ENCODE results near the gene PLCB4.

Gene PLCB4

GRCh38 chr20:9218531-9218961 is 149.7 kb downstream of the PLCB4 start:
- Histone ChIP-seq H3K27ac (no peak overlapping the region), H3K9me3 (ENCODE audit: severe bottlenecking) (no peaks in the 10 kb centered on the region), H3K27me3 (ENCODE audit: insufficient read depth, low read depth, severe bottlenecking) (no peaks in the 10 kb centered on the region), H3K4me3 (ENCODE audit: low read depth, low read length) (no peak overlapping the region), H3K36me3 (no peaks in the 10 kb centered on the region)
- no peak for TF ChIP-seq CTCF (IDR thresholded peaks at IDR 0.05; ENCODE audit: low read depth, low read length)
- DNase-seq: no peak

- H3K4me3 ChIP-seq (ENCODE audit: low read depth, low read length): no peak overlapping the region
- H3K9me3 ChIP-seq (ENCODE audit: severe bottlenecking): no peaks in the 10 kb centered on the region
- no peaks in the 10 kb centered on the region for H3K27me3 ChIP-seq (ENCODE audit: insufficient read depth, low read depth, severe bottlenecking)
- H3K27ac ChIP-seq: no peak overlapping the region
- DNase-seq: no peak
- no peak for TF ChIP-seq CTCF (IDR thresholded peaks at IDR 0.05; ENCODE audit: low read depth, low read length)
- H3K36me3 ChIP-seq: no peaks in the 10 kb centered on the region
These were observed 152.1 kb downstream of the PLCB4 start for GRCh38 chr20:9220874-9221547.

- H3K27ac ChIP-seq: no peak overlapping the region
- DNase-seq: no peak
- H3K4me3 ChIP-seq (ENCODE audit: low read depth, low read length): no peak overlapping the region
- H3K9me3 ChIP-seq (ENCODE audit: severe bottlenecking): no peaks in the 10 kb centered on the region
- no peak for TF ChIP-seq CTCF (IDR thresholded peaks at IDR 0.05; ENCODE audit: low read depth, low read length)
- no peaks in the 10 kb centered on the region for H3K27me3 ChIP-seq (ENCODE audit: insufficient read depth, low read depth, severe bottlenecking)
- H3K36me3 ChIP-seq: no peaks in the 10 kb centered on the region
These were observed 154.4 kb downstream of the PLCB4 start for GRCh38 chr20:9223296-9223695.

- DNase-seq: no peak
- TF ChIP-seq CTCF (IDR thresholded peaks at IDR 0.05; ENCODE audit: low read depth, low read length): no peak
- H3K27me3 ChIP-seq (ENCODE audit: insufficient read depth, low read depth, severe bottlenecking): no peaks in the 10 kb centered on the region
- H3K9me3 ChIP-seq (ENCODE audit: severe bottlenecking): no peaks in the 10 kb centered on the region
- H3K27ac ChIP-seq: no peak overlapping the region
- no peak overlapping the region for H3K4me3 ChIP-seq (ENCODE audit: low read depth, low read length)
- H3K36me3 ChIP-seq: no peaks in the 10 kb centered on the region
These were observed 157.0 kb downstream of the PLCB4 start for GRCh38 chr20:9225879-9226278.

- no peak for DNase-seq
- no peak for TF ChIP-seq CTCF (IDR thresholded peaks at IDR 0.05; ENCODE audit: low read depth, low read length)
- H3K4me3 ChIP-seq (ENCODE audit: low read depth, low read length): no peak overlapping the region
- no peaks in the 10 kb centered on the region for H3K36me3 ChIP-seq
- no peak overlapping the region for H3K27ac ChIP-seq
- no peaks in the 10 kb centered on the region for H3K27me3 ChIP-seq (ENCODE audit: insufficient read depth, low read depth, severe bottlenecking)
- H3K9me3 ChIP-seq (ENCODE audit: severe bottlenecking): no peaks in the 10 kb centered on the region
These were observed 159.2 kb downstream of the PLCB4 start for GRCh38 chr20:9227896-9228615.
